Astrocyte of the spinal cord (primary cell): Measurements from ENCODE around the gene PPP1CA.

Experiments
- DNase-seq: peaks from one replicate; pipeline ENCODE4 v3.0.0; 2011; ENCODE audit warnings: low read depth, low spot score
- H3K4me3 ChIP-seq: 2 replicates; pipeline ENCODE4 v1.5.1; 2011; ENCODE audit warnings: low read depth, mild to moderate bottlenecking, low read length, moderate library complexity
- in situ Hi-C: cut with HindIII; loops from 2 replicates; pipeline ENCODE4 v1.10.0; 2017; ENCODE audit warnings: low sequenced_read_pairs
- TF ChIP-seq, protein P1 (sequence below): IDR thresholded peaks from 2 replicates; pipeline ENCODE4 v1.5.1; 2012; ENCODE audit warnings: low read depth, mild to moderate bottlenecking, low read length, inconsistent platforms

PPP1CA gene

GRCh38 chr11:67442504-67443404, 41.1 kb upstream of the PPP1CA start:
- TF ChIP-seq, protein P1, sequence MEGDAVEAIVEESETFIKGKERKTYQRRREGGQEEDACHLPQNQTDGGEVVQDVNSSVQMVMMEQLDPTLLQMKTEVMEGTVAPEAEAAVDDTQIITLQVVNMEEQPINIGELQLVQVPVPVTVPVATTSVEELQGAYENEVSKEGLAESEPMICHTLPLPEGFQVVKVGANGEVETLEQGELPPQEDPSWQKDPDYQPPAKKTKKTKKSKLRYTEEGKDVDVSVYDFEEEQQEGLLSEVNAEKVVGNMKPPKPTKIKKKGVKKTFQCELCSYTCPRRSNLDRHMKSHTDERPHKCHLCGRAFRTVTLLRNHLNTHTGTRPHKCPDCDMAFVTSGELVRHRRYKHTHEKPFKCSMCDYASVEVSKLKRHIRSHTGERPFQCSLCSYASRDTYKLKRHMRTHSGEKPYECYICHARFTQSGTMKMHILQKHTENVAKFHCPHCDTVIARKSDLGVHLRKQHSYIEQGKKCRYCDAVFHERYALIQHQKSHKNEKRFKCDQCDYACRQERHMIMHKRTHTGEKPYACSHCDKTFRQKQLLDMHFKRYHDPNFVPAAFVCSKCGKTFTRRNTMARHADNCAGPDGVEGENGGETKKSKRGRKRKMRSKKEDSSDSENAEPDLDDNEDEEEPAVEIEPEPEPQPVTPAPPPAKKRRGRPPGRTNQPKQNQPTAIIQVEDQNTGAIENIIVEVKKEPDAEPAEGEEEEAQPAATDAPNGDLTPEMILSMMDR, result no peak
- DNase-seq, result no peak
- H3K4me3 ChIP-seq, result peak overlapping the region; percentile 81
- in situ Hi-C loops, result no loop called here

- in situ Hi-C loops, result no loop called here
- DNase-seq, result no peak
- TF ChIP-seq, protein P1, result no peak
- no peak overlapping the region for H3K4me3 ChIP-seq
Measured at GRCh38 chr11:67441731-67442351, 40.2 kb upstream of the PPP1CA start.

- in situ Hi-C loops, result no loop called here
- DNase-seq, result no peak
- no peak overlapping the region for H3K4me3 ChIP-seq
- TF ChIP-seq, protein P1, result no peak
Measured at GRCh38 chr11:67441098-67441563, 39.5 kb upstream of the PPP1CA start.

- no peak overlapping the region for H3K4me3 ChIP-seq
- TF ChIP-seq, protein P1, result no peak
- in situ Hi-C loops, result no loop called here
- DNase-seq, result no peak
Measured at GRCh38 chr11:67440229-67441097, 38.8 kb upstream of the PPP1CA start.

GRCh38 chr11:67439321-67440228, 37.9 kb upstream of the PPP1CA start:
- in situ Hi-C loops, result no loop called here
- no peak overlapping the region for H3K4me3 ChIP-seq
- TF ChIP-seq, protein P1, result peak; percentile 25
- DNase-seq, result peak; percentile 10
